Keratinocyte (primary cell): ENCODE measurements around the gene DPM3. TPM values are rescaled to one million over a fixed set of nuclear protein-coding genes. Genes with fewer than 3 reads are reported as not detected.
"Not testable (repeated sequence)": the region's sequence is repeated elsewhere in the genome, so short reads cannot be mapped to it uniquely, and the experiment has no call there.

Source experiments
- DNase-seq: peaks from one replicate; pipeline ENCODE4 v3.0.0-alpha.2; 2011; ENCODE audit warnings: low read depth, missing footprints, low spot score
- FAIRE-seq: peaks from 2 replicates; lab custom pipeline; 2011; peaks lifted over from hg19 to GRCh38; lab: Jason Lieb, UNC
- H2AFZ ChIP-seq: 2 replicates; pipeline ENCODE4 v1.6.0; 2012; ENCODE audit warnings: low read length, control low read depth, inconsistent platforms; ENCODE audit not compliant: control insufficient read depth
- H3K27ac ChIP-seq: 2 replicates; pipeline ENCODE4 v1.5.1; 2011; ENCODE audit warnings: low read length; ENCODE audit not compliant: control insufficient read depth, insufficient read depth
- H3K27me3 ChIP-seq: 3 replicates; pipeline ENCODE4 v1.6.0; 2011; ENCODE audit warnings: low read length; ENCODE audit not compliant: control insufficient read depth, insufficient read depth; ENCODE audit errors: extremely low read depth
- H3K36me3 ChIP-seq, 2 experiments: 2 replicates in 1 of 2; 3 replicates in 1 of 2; pipeline ENCODE4 v1.5.1; 2011; ENCODE audit warnings: low read length in 2 of 2, mild to moderate bottlenecking in 1 of 2; ENCODE audit not compliant: control insufficient read depth in 2 of 2, insufficient read depth in 2 of 2; ENCODE audit errors: extremely low read depth in 1 of 2
- H3K4me1 ChIP-seq: 3 replicates; pipeline ENCODE4 v1.5.1; 2011; ENCODE audit warnings: low read length; ENCODE audit not compliant: control insufficient read depth, insufficient read depth; ENCODE audit errors: extremely low read depth
- H3K4me2 ChIP-seq: 3 replicates; pipeline ENCODE4 v1.6.0; 2011; ENCODE audit warnings: low read depth, low read length; ENCODE audit not compliant: control insufficient read depth, insufficient read depth; ENCODE audit errors: extremely low read depth
- H3K4me3 ChIP-seq, 3 experiments: fragments of 200-600 bp in 1 of 3; sonication (generic) in 1 of 3; 2 replicates in 2 of 3; 3 replicates in 1 of 3; pipeline ENCODE4 v1.5.1; 2011 to 2016; ENCODE audit warnings: low read length in 3 of 3, mild to moderate bottlenecking in 3 of 3, control low read depth in 2 of 3, inconsistent platforms in 1 of 3, low read depth in 1 of 3, mixed read lengths in 1 of 3, mixed run types in 1 of 3, moderate library complexity in 1 of 3; ENCODE audit not compliant: control insufficient read depth in 2 of 3, insufficient read depth in 2 of 3; ENCODE audit errors: extremely low read depth in 1 of 3
- H3K79me2 ChIP-seq: 2 replicates; pipeline ENCODE4 v1.6.0; 2012; ENCODE audit warnings: low read length; ENCODE audit not compliant: control insufficient read depth, insufficient read depth
- H3K9ac ChIP-seq: 3 replicates; pipeline ENCODE4 v1.6.0; 2011; ENCODE audit warnings: low read length; ENCODE audit not compliant: control insufficient read depth, insufficient read depth; ENCODE audit errors: extremely low read depth
- H3K9me1 ChIP-seq: 3 replicates; pipeline ENCODE4 v1.6.0; 2011; ENCODE audit warnings: low read length; ENCODE audit not compliant: control insufficient read depth, insufficient read depth; ENCODE audit errors: extremely low read depth
- H3K9me3 ChIP-seq: 2 replicates; pipeline ENCODE4 v1.5.1; 2012; ENCODE audit warnings: low read depth, low read length; ENCODE audit not compliant: control insufficient read depth
- H4K20me1 ChIP-seq: 3 replicates; pipeline ENCODE4 v1.6.0; 2011; ENCODE audit warnings: low read length; ENCODE audit not compliant: control insufficient read depth, insufficient read depth; ENCODE audit errors: extremely low read depth
- EZH2 ChIP-seq: IDR thresholded peaks from one replicate; pipeline ENCODE4 v1.6.1; 2012; ENCODE audit warnings: inconsistent platforms, mild to moderate bottlenecking, low read length, moderate library complexity
- dilution Hi-C: fragments of 300-500 bp; cut with MboI; formaldehyde crosslinking; loops from one replicate; pipeline ENCODE4 v1.7.0; 2020; ENCODE audit warnings: low sequenced_read_pairs; ENCODE audit not compliant: extremely low pct_ligation_motif_present
- polyA minus RNA-seq, 3 experiments: library from RNA; depleted of rRNA, polyadenylated mRNA; stranded (reverse); fragments of >200 nt; gene quantifications; 1 replicate in 1 of 3; 2 replicates in 1 of 3; 3 replicates in 1 of 3; pipeline ENCODE4 v1.2.3, GENCODE V29; 2011
- polyA plus RNA-seq, 5 experiments: library from polyadenylated mRNA; depleted of rRNA in 3 of 5; stranded (reverse) in 3 of 5; stranded (forward) in 1 of 5; unstranded in 1 of 5; fragments of >200 nt; gene quantifications; 1 replicate in 1 of 5; 2 replicates in 3 of 5; 3 replicates in 1 of 5; pipeline versions ENCODE4 v1.2.1 to v1.2.3, GENCODE V29; 2011 to 2012; ENCODE audit warnings: missing spikeins in 2 of 5, low read depth in 1 of 5, low replicate concordance in 1 of 5
- TF ChIP-seq, protein P1 (sequence below), 3 experiments: IDR thresholded peaks in 1 of 3; conservative IDR thresholded peaks in 1 of 3; optimal IDR thresholded peaks in 1 of 3; 2 replicates in 2 of 3; 3 replicates in 1 of 3; pipeline versions ENCODE3 to v1.5.1; 2011; ENCODE audit warnings: low read length in 3 of 3, mild to moderate bottlenecking in 3 of 3, moderate library complexity in 2 of 3, control low read depth in 1 of 3, inconsistent platforms in 1 of 3; ENCODE audit not compliant: insufficient read depth in 2 of 3; ENCODE audit errors: extremely low read depth in 1 of 3

The DPM3 gene, protein sequence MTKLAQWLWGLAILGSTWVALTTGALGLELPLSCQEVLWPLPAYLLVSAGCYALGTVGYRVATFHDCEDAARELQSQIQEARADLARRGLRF
- polyA plus RNA-seq (29.3 to 54.9 TPM (median 32.3 TPM) in 3 replicates), polyA minus RNA-seq (10.1 to 39.8 TPM (median 11.9 TPM) in 3 replicates)
- polyA plus RNA-seq (2011; ENCODE audit: low read depth) = 5.5 TPM
- 44.6 and 131 TPM in 2 replicates for polyA plus RNA-seq (2011; cell fraction: cytosol; rRNA removed)
- polyA plus RNA-seq (2011; cell fraction: nucleus; rRNA removed) = 38.4 and 63.2 TPM in 2 replicates
- polyA plus RNA-seq (2012; ENCODE audit: low replicate concordance) = 57.3 and 108 TPM in 2 replicates
- polyA minus RNA-seq (2011; cell fraction: cytosol; rRNA and poly(A)+ RNA removed) = 46.8 TPM
- 4.3 and 8.0 TPM in 2 replicates for polyA minus RNA-seq (2011; cell fraction: nucleus; rRNA and poly(A)+ RNA removed)

DNA sequence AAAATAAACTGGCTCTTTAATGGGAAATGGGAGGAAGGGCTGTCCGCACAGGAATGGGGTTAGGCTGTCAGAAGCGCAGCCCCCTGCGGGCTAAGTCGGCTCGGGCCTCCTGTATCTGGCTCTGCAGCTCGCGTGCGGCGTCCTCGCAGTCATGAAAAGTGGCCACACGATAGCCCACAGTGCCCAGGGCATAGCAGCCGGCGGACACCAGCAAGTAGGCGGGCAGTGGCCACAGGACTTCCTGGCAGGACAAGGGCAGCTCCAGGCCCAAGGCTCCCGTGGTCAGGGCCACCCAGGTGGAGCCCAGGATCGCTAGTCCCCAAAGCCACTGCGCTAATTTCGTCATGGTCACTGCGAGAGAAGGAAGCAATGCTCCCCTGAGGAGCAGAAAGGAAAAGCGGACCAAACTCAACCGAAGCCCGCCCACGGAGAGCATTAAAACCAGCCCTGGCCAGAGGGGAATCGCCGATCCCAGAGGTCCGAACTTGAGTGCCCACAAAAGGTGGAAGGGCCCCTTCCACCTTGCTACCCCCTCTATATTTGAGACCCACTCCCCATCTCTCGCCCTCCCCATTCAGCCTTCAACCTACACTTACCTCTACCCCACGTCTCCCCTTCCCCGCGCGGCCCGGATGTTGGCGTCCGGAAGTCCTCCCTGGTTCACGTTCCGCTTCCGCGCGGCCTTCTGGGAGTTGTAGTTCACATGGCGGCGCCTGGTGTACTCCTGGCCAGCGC lies at the start of gene DPM3:
Gene DPM3, minus strand, starts transcription at position 637 of the 735 bp plus-strand sequence. Its CDS starts 291 bp downstream, at position 346.
- Histone ChIP-seq H2AFZ (peak within 1 kb of the TSS; percentile 69), H3K9me3 (no peaks in the 10 kb centered on the region), H3K27ac (peak within 1 kb of the TSS; percentile 94), H3K36me3 (peaks cover 5 to 16% of the 10 kb centered on the region in 2 experiments), H3K4me3 (peak within 1 kb of the TSS; percentile 70 to 98 (median 95)), H3K4me1 (peaks cover 18% of the 10 kb centered on the region), H3K79me2 (peaks cover 29% of the 10 kb centered on the region), H4K20me1 (no peaks in the 10 kb centered on the region), H3K9ac (peak within 1 kb of the TSS; percentile 97), H3K4me2 (peak within 1 kb of the TSS; percentile 80), H3K9me1 (no peaks in the 10 kb centered on the region), H3K27me3 (no peaks in the 10 kb centered on the region)
- dilution Hi-C loops = no loop called here
- no peak for FAIRE-seq
- TF ChIP-seq EZH2 = no peak
- DNase-seq = no peak

DNA sequence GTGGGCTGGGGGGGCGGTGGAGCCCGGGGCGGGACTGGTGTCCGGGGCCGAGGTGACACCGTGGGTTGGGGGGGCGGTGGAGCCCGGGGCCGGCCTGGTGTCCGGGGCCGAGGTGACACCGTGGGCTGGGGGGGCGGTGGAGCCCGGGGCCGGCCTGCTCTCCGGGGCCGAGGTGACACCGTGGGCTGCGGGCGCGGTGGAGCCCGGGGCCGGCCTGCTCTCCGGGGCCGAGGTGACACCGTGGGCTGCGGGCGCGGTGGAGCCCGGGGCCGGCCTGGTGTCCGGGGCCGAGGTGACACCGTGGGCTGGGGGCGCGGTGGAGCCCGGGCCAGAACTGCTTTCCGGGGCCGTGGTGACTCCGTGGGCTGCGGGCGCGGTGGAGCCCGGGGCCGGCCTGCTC lies 49.6 kb upstream of the DPM3 start:
- H3K9me1 ChIP-seq, DNase-seq, H3K9ac ChIP-seq, FAIRE-seq, dilution Hi-C loops, H3K4me3 ChIP-seq, H3K36me3 ChIP-seq, H3K27me3 ChIP-seq, H3K79me2 ChIP-seq, H2AFZ ChIP-seq, H4K20me1 ChIP-seq, H3K9me3 ChIP-seq, H3K4me2 ChIP-seq, H3K27ac ChIP-seq: not testable (repeated sequence)
- peaks cover 21% of the 10 kb centered on the region for H3K4me1 ChIP-seq

DNA sequence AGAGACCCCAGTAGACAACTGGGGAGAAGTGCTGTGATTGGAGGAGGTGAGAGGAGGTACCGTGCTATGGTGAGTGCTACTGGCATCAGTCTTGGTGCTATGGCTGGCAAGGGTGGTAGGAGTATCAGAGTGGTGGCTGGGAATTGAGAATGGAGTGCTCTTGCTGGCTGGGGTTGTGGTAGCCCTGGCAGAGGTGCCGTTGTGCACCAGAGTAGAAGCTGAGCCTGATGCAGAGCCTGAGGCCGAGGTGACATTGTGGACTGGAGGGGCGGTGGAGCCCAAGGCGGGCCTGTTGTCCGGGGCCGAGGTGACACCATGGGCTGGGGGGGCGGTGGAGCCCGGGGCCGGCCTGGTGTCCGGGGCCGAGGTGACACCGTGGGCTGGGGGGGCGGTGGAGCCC lies 47.9 kb upstream of the DPM3 start:
- no peak overlapping the region for H3K9ac ChIP-seq
- dilution Hi-C loops = no loop called here
- H3K4me3 ChIP-seq = no peak overlapping the region

More for the DNA sequence above, 47.9 kb upstream of the DPM3 start:
- DNase-seq = no peak
- Histone ChIP-seq H3K79me2 (no peaks in the 10 kb centered on the region), H2AFZ (no peak overlapping the region), H3K4me2 (no peak overlapping the region), H3K9me1 (no peaks in the 10 kb centered on the region), H3K27ac (no peak overlapping the region), H3K27me3 (no peaks in the 10 kb centered on the region), H3K4me1 (peaks cover 10% of the 10 kb centered on the region), H4K20me1 (no peaks in the 10 kb centered on the region), H3K36me3 (no peaks in the 10 kb centered on the region), H3K9me3 (no peaks in the 10 kb centered on the region)
- FAIRE-seq = no peak
- no peak for TF ChIP-seq EZH2
- TF ChIP-seq, protein P1, sequence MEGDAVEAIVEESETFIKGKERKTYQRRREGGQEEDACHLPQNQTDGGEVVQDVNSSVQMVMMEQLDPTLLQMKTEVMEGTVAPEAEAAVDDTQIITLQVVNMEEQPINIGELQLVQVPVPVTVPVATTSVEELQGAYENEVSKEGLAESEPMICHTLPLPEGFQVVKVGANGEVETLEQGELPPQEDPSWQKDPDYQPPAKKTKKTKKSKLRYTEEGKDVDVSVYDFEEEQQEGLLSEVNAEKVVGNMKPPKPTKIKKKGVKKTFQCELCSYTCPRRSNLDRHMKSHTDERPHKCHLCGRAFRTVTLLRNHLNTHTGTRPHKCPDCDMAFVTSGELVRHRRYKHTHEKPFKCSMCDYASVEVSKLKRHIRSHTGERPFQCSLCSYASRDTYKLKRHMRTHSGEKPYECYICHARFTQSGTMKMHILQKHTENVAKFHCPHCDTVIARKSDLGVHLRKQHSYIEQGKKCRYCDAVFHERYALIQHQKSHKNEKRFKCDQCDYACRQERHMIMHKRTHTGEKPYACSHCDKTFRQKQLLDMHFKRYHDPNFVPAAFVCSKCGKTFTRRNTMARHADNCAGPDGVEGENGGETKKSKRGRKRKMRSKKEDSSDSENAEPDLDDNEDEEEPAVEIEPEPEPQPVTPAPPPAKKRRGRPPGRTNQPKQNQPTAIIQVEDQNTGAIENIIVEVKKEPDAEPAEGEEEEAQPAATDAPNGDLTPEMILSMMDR (optimal IDR thresholded peaks at IDR 0.05 in 1 of 3, IDR thresholded peaks at IDR 0.05 in 1 of 3, conservative IDR thresholded peaks at IDR 0.05 in 1 of 3; ENCODE audit: extremely low read depth in 1 of 3, insufficient read depth in 2 of 3, low read length in 3 of 3) = no peak
